GM12801 (cell line): ENCODE data around the gene WDR88.

Source experiments
- CTCF ChIP-seq: IDR thresholded peaks from one replicate; pipeline ENCODE4 v1.5.1; 2011; ENCODE audit warnings: control low read depth; ENCODE audit not compliant: insufficient read length; ENCODE audit errors: extremely low read depth

Gene WDR88

GRCh38 chr19:33096005-33096404 lies 35.9 kb upstream of the WDR88 start:
- no peak for TF ChIP-seq CTCF

- no peak for TF ChIP-seq CTCF
Observed at GRCh38 chr19:33098055-33098534, 33.8 kb upstream of the WDR88 start.

DNA sequence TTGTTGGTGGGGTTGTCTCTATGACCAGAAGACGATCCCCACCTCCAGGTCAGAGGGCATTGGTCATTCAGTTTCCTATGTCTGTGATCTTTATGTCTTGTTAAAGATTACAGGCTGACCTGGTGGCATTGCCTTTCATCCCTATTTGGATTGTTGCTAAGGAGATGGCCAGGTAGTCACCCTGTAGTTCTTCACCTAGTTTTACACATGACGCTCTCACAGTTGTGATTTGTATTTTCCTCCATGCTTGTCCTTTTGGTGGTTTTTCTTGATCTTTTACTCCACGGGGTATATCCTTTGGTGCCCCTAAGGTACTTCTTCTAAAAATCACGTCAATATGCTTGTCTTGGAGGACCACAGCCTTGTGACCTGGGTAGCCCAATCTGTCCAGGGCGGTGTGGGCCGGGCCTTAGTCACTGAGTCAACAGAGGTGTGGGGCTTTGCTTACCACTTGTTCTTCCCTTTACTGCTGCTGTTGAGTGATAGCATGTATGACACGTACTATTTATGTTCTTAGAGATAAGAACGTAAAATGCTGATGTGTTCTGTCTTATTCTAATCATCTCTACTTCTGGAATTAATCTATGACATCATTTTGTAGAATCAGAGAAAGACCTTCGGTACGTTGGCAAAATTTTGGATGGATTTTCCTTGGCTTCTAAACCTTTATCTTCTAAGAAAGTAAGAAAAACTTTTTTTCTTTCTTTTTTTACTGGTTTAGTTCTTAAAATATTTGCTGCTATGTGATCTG lies 30.8 kb upstream of the WDR88 start:
- no peak for TF ChIP-seq CTCF

DNA sequence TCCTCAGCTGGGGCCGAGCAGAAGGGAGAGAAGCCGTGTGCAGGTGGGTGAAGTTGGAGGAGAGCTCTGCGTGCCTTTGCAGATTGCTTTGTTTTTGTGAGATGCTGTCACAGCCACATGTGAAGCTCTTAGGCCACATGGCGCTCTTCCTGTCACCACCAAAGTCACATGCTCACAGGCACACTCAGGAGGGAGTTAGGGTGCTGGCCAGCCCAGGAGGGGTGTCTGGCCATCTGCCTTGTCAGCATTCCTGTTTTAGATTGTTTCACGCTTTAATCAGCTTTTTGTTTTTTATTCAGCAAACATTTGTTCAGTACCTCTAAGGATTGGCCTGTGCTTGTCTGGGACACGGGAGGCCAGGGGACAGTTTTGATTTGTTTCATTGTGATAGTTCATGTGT lies 29.0 kb upstream of the WDR88 start:
- no peak for TF ChIP-seq CTCF

DNA sequence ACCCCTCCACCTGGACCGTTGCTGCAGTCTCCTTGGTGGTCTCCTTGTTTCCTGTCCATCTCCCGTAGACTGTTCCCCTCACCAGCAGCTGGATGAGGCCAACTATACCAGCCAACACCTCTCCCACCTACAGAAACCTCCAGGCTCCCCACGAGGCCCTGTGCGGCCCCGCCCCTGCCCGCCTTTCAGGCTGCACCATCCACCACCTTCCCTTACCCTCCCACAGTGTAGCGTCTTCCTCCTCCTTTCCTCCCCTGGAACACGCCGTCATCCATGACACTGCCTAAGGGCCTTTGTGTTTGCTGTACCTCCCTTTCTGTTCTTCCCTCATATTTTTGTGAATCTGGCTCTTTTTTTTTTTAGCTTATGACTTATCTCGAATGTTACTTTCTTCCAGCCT lies 23.8 kb upstream of the WDR88 start:
- no peak for TF ChIP-seq CTCF

DNA sequence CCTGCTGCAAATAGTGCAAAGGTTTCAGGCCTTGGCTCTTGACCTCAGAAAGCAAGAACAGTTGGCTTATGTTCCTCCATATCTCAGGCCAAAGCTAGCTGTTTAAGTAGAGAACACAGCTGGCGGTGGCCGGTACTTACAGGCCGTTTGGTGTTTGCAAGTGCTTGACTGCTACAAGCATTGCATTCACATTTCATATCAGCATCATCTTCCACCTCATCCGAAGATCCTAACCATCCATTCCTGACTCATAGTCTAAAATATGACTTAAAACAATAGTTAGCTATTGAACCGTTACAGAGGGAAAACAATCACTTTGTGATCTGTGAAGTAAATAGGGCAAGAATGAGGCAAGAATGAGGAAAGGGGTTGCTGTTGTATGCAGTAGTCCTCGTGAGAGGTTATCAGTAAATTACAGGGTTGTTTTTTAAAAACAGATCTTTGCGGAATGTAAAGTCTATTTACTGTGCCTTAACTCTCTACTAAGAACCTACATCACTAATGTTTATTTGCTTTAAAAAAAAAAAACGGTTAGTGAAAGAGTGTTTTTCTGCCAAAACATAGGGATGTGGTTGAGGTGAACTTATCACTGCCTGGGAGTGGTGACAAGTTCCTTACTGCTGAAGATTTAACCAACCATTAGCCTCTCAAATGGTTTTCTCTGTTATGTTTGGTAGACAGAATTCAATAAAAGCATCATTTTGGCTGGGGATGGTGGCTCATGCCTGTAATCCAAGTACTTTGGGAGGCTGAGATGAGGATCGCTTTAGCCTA lies 21.6 kb upstream of the WDR88 start:
- no peak for TF ChIP-seq CTCF

- TF ChIP-seq CTCF, result no peak
Observed at GRCh38 chr19:33111587-33111986, 20.3 kb upstream of the WDR88 start.
